ENCODE measurements around the gene CHRNB1. TPM values are rescaled to one million over a fixed set of nuclear protein-coding genes. Genes with fewer than 3 reads are reported as not detected.

The CHRNB1 gene
- total and polyA plus RNA-seq, 10 of the 15 experiments (the other 5 are each of a cell fraction or from before 2014, with no cell fraction given) = 5.8 to 14.8 (median 11.3) TPM

GRCh38 chr17:7460850-7461660, 16.2 kb downstream of the CHRNB1 start (continued):
- TF ChIP-seq ZBTB11 (CRISPR knock-in tag; IDR thresholded peaks at IDR 0.05) (no peak), SUPT20H (IDR thresholded peaks at IDR 0.05; ENCODE audit: borderline replicate concordance, control insufficient read depth, low read depth, low read length) (no peak), NRF1 (conservative IDR thresholded peaks at IDR 0.05; ENCODE audit: low read depth, low read length) (no peak), USF1 (IDR thresholded peaks at IDR 0.05; ENCODE audit: borderline replicate concordance, extremely low read length, insufficient read depth, low read depth, low read length) (no peak)

All from GM12878 (cell line).